ENCODE measurements around the gene LRRC2. TPM values are rescaled to one million over a fixed set of nuclear protein-coding genes. Genes with fewer than 3 reads are reported as not detected.

LRRC2 gene
- total and polyA plus RNA-seq, 8 donors = 0.46 to 2.2 (median 1.0) TPM

GRCh38 chr3:46603446-46604046 is 37.4 kb upstream of the LRRC2 start:
- Histone ChIP-seq H3K27me3 (no peaks in the 10 kb centered on the region), H3K4me1 (no peaks in the 10 kb centered on the region), H3K36me3 (no peaks in the 10 kb centered on the region), H3K9me3 (no peaks in the 10 kb centered on the region), H3K4me3 (no peak overlapping the region), H3K27ac (no peak overlapping the region)
- TF ChIP-seq CTCF (IDR thresholded peaks at IDR 0.05) = no peak
- ATAC-seq (no peak), FAIRE-seq (no peak), DNase-seq (no peak)
- WGBS, 2 donors = 41 to 50% methylated on average over 1 of the region's 1 CpG
- intact Hi-C loops (cut with DNase I) = no loop called here

GRCh38 chr3:46599590-46599989 is 33.5 kb upstream of the LRRC2 start:
- no peak overlapping the region for H3K27ac ChIP-seq
- ATAC-seq = no peak
- H3K4me3 ChIP-seq = no peak overlapping the region
- 78 to 79% methylated on average over 5 of the region's 5 CpGs for WGBS, 2 donors
- no peaks in the 10 kb centered on the region for H3K27me3 ChIP-seq
- H3K9me3 ChIP-seq = no peaks in the 10 kb centered on the region
- FAIRE-seq = no peak
- H3K36me3 ChIP-seq = no peaks in the 10 kb centered on the region
- no peak for DNase-seq
- no peak for TF ChIP-seq CTCF (IDR thresholded peaks at IDR 0.05)
- intact Hi-C loops (cut with DNase I) = no loop called here
- no peaks in the 10 kb centered on the region for H3K4me1 ChIP-seq

- no peaks in the 10 kb centered on the region for H3K4me1 ChIP-seq
- no peak overlapping the region for H3K4me3 ChIP-seq
- FAIRE-seq = no peak
- ATAC-seq = no peak
- no peaks in the 10 kb centered on the region for H3K9me3 ChIP-seq
- 61 to 73% methylated on average over 8 of the region's 8 CpGs for WGBS, 2 donors
- H3K27ac ChIP-seq = no peak overlapping the region
- no peaks in the 10 kb centered on the region for H3K27me3 ChIP-seq
- no peaks in the 10 kb centered on the region for H3K36me3 ChIP-seq
- no peak for DNase-seq
- intact Hi-C loops (cut with DNase I) = no loop called here
- no peak for TF ChIP-seq CTCF (IDR thresholded peaks at IDR 0.05)
These were observed 29.8 kb upstream of the LRRC2 start for GRCh38 chr3:46595819-46596314.

GRCh38 chr3:46594723-46595122 is 28.6 kb upstream of the LRRC2 start:
- DNase-seq = no peak
- no peaks in the 10 kb centered on the region for H3K27me3 ChIP-seq
- TF ChIP-seq CTCF (IDR thresholded peaks at IDR 0.05) = no peak
- intact Hi-C loops (cut with DNase I) = no loop called here
- no peak overlapping the region for H3K4me3 ChIP-seq
- no peaks in the 10 kb centered on the region for H3K9me3 ChIP-seq
- H3K4me1 ChIP-seq = no peaks in the 10 kb centered on the region
- no peaks in the 10 kb centered on the region for H3K36me3 ChIP-seq
- no peak for ATAC-seq
- no peak for FAIRE-seq
- H3K27ac ChIP-seq = no peak overlapping the region
- 80 to 85% methylated on average over 4 of the region's 4 CpGs for WGBS, 2 donors

- Histone ChIP-seq H3K27me3 (no peaks in the 10 kb centered on the region), H3K4me3 (no peak overlapping the region), H3K4me1 (no peaks in the 10 kb centered on the region), H3K9me3 (no peaks in the 10 kb centered on the region), H3K27ac (no peak overlapping the region), H3K36me3 (no peaks in the 10 kb centered on the region)
- intact Hi-C loops (cut with DNase I) = no loop called here
- no peak for FAIRE-seq
- no peak for DNase-seq
- TF ChIP-seq CTCF (IDR thresholded peaks at IDR 0.05) = no peak
- ATAC-seq = no peak
These were observed 27.9 kb upstream of the LRRC2 start for GRCh38 chr3:46593979-46594378.
